Memory B cell (primary cell): Measurements from ENCODE around the gene CFAP90.

Source experiments
- ATAC-seq: fragments of 150-1000 bp; cut with Tn5 transposase; 2 replicates; pipeline ENCODE4 v1.10.0; 2021; ENCODE audit warnings: low read depth, mild to moderate bottlenecking, moderate library complexity
- DNase-seq, 2 donors: peaks; one replicate each; pipeline ENCODE4 v3.0.0; 2022; ENCODE audit warnings: low spot score in 2 of 2
- H3K27ac Mint-ChIP-seq: one replicate; pipeline ENCODE4 v1.8.0; 2022; ENCODE audit warnings: mild to moderate bottlenecking, moderate library complexity, mixed read lengths
- H3K27me3 Mint-ChIP-seq: one replicate; pipeline ENCODE4 v1.8.0; 2022; ENCODE audit warnings: mixed read lengths
- H3K36me3 Mint-ChIP-seq: one replicate; pipeline ENCODE4 v1.8.0; 2022; ENCODE audit warnings: mild to moderate bottlenecking, mixed read lengths
- H3K4me1 Mint-ChIP-seq: one replicate; pipeline ENCODE4 v1.8.0; 2022; ENCODE audit warnings: mixed read lengths
- H3K4me3 Mint-ChIP-seq: one replicate; pipeline ENCODE4 v1.8.0; 2022; ENCODE audit warnings: mild to moderate bottlenecking, moderate library complexity, mixed read lengths
- H3K9me3 Mint-ChIP-seq: one replicate; pipeline ENCODE4 v1.8.0; 2022; ENCODE audit warnings: mixed read lengths

Gene CFAP90

DNA sequence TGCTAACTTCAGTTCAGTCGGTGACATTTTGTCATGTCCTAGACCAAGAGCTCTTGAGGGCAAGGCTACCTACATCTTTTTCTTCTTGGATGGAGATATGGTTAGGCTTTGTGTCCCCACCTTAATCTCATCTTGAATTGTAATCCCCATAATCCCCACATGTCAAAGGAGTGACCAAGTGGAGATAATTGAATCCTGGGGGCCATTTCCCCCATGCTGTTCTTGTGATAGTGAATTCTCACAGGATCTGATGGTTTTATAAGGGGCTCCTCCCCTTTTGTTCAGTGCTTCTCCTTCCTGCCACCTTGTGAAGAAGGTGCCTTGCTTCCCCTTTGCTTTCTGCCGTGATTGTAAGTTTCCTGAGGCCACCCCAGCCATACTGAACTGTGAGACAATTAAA, 2.1 kb upstream of the CFAP90 start:
- Mint-ChIP-seq H3K4me1 (peaks cover 14% of the 10 kb centered on the region), H3K27me3 (peaks cover 5% of the 10 kb centered on the region), H3K4me3 (no peak overlapping the region), H3K9me3 (no peaks in the 10 kb centered on the region), H3K36me3 (no peaks in the 10 kb centered on the region), H3K27ac (no peak overlapping the region)
- ATAC-seq (no peak), DNase-seq (no peak)

DNA sequence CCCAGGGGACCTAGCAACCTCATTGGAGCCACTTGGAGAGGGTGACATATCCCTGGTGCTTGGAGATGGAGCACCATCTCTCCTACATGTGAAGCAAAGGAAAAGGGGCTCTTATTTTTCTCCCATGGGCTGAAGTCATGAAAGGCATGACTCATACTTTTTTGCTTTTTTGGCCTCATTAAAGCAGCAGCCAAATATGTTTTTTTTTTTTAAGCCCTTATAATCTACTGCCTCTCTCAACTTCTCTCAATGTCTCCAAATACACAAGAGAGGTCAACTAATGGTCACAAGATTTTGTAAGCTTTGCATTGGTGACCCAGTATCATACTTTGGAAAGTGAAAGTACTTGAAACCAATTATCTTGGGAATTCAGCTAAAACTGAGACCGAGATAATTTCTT, 1.6 kb upstream of the CFAP90 start:
- Mint-ChIP-seq H3K27me3 (peaks cover 5% of the 10 kb centered on the region), H3K27ac (no peak overlapping the region), H3K4me1 (peaks cover 14% of the 10 kb centered on the region), H3K36me3 (no peaks in the 10 kb centered on the region), H3K9me3 (no peaks in the 10 kb centered on the region), H3K4me3 (no peak overlapping the region)
- ATAC-seq (peak; percentile 20), DNase-seq (no peak)

DNA sequence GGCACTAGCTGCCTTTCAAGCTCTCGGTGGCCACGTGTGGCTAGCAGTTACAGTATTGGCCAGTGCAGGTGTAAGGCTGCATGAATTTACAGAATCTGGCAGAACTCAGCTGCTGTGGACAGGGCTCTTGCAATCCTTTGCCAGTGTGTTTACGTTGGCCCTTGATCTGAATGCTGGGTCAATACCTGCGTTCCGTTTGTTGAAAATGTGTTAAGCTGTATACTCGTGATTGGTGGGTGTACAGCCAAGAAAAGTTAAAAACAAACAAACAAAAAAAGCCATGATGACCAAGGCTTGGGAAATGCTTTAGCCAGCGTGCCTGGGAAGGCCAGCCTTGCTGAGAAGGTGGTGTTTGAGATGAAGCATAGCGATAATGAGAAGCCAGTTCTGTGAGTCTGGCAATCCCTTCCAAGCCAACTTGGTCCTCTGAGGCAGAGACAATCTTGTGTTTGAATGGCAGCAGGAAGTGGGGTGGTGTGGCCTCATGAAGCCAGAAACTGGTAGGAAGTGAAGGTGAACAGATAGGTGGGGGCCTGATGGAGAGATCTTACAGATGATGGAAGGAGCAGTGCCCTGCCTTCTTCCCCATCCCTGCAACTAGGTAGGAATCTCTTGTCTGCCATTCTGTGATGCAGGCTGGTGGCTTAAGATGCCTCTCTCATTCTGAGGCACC, 820 bp upstream of the CFAP90 start:
- no peak overlapping the region for H3K27ac Mint-ChIP-seq
- no peak for ATAC-seq
- no peaks in the 10 kb centered on the region for H3K36me3 Mint-ChIP-seq
- peaks cover 14% of the 10 kb centered on the region for H3K4me1 Mint-ChIP-seq
- H3K4me3 Mint-ChIP-seq, result peak overlapping the region; percentile 35
- no peaks in the 10 kb centered on the region for H3K9me3 Mint-ChIP-seq
- H3K27me3 Mint-ChIP-seq, result peaks cover 5% of the 10 kb centered on the region
- no peak for DNase-seq

DNA sequence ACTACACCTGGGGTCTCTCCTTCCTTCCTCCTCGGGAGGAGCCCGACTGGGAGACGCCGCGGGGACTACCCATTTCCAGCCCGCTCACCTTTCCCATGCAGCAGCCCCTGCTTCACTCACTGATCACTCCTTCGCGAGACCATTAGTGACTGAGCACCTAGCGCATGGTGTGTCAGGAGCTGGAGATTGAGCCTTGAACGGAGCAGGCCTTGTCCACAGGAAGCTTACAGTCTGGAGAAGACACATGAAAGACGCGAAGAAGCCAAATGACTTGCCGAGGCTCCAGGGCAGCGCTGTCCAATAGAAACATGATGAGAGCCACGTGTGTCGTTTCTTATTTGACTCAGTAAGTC, 283 bp upstream of the CFAP90 start:
- Mint-ChIP-seq H3K27me3 (peaks cover 5% of the 10 kb centered on the region), H3K27ac (no peak overlapping the region)
- no peak for ATAC-seq

DNA sequence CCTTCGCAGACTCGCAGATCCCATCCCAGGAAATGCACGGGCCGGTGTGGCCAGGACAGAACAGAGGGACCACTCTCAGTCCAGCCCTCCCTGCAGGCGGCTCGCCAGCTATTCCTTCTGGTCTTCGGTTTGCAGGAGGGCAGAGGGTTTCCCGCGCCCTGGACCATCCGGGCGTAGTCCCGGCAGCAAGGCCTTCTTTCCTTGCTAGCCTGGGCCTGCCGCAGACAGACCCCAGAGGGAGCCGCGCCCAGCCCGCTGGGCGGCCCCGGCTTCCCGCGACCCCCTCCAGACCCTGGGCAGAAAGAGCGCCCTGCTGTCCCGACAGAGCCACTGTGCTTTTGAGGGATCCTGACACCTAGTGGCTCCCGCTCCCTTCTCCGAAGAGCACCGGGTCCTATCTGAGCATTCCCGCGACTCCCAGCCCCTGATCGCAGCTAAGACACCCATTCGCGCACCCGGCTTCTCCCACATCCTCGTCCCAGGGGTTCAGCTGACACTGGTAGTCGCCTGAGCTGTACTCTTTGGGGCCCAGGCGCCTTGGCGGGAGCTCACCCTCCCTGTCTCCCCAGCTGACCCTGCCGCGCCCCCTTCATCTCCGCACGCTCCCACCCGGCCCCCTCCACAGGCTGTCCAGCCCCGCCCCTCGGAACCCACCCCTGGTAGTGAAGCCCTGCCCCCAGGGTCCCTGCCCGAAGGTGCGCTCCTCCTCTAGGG, 1.1 kb downstream of the CFAP90 start:
- peak overlapping the region; percentile 67 for H3K4me3 Mint-ChIP-seq
- no peak overlapping the region for H3K27ac Mint-ChIP-seq
- H3K27me3 Mint-ChIP-seq, result peaks cover 5% of the 10 kb centered on the region
- H3K9me3 Mint-ChIP-seq, result no peaks in the 10 kb centered on the region
- peaks cover 18% of the 10 kb centered on the region for H3K4me1 Mint-ChIP-seq
- DNase-seq (no peak), ATAC-seq (peak; percentile 26)
- H3K36me3 Mint-ChIP-seq, result no peaks in the 10 kb centered on the region

More for the DNA sequence above, 283 bp upstream of the CFAP90 start:
- H3K4me1 Mint-ChIP-seq, result peaks cover 14% of the 10 kb centered on the region
- no peaks in the 10 kb centered on the region for H3K9me3 Mint-ChIP-seq
- DNase-seq, result no peak
- H3K36me3 Mint-ChIP-seq, result no peaks in the 10 kb centered on the region
- H3K4me3 Mint-ChIP-seq, result peak overlapping the region; percentile 77

DNA sequence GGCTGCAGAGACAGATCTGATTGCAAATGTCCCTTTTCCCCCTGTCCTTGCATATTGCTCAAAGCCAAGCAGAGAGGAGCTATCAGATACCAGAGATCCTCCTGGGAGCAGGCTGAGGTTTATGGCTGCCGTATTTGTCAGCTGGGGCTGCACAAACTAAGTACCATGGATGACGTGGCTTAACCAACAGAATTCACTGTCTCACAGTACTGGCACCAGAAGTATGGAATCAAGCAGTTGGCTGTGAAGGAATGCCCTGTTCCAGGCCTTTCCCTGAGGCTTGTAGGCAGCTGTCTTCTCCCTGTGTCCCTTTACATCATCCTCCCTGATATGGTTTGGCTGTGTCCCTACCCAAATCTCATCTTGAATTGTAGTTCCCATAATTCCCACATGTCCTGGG, 2.6 kb downstream of the CFAP90 start:
- Mint-ChIP-seq H3K4me3 (no peak overlapping the region), H3K27me3 (peaks cover 6% of the 10 kb centered on the region), H3K9me3 (peaks cover 2% of the 10 kb centered on the region), H3K4me1 (peaks cover 19% of the 10 kb centered on the region), H3K36me3 (no peaks in the 10 kb centered on the region), H3K27ac (no peak overlapping the region)
- ATAC-seq (no peak), DNase-seq (no peak)

DNA sequence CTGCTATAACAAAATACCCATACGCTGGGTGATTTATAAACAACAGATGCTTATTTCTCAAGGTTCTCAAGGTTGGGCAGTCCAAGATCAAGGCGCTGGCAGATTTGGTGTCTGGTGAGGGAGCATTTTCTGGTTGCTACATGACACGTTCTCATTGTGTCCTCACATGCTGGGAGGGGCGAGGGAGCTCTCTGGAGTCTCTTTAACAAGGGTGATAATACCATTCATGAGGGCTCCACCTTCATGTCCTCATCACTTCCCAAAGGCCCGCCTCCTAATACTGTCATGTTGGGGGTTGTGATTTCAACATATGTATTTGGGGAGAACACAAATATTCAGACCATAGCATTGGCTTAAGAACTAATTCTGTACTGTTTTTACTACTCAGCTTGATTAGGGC, 4.6 kb downstream of the CFAP90 start:
- no peak for ATAC-seq
- no peak for DNase-seq
- H3K9me3 Mint-ChIP-seq, result peaks cover 2% of the 10 kb centered on the region
- no peak overlapping the region for H3K27ac Mint-ChIP-seq
- no peaks in the 10 kb centered on the region for H3K36me3 Mint-ChIP-seq
- H3K27me3 Mint-ChIP-seq, result peaks cover 9% of the 10 kb centered on the region
- peaks cover 10% of the 10 kb centered on the region for H3K4me1 Mint-ChIP-seq
- H3K4me3 Mint-ChIP-seq, result no peak overlapping the region

DNA sequence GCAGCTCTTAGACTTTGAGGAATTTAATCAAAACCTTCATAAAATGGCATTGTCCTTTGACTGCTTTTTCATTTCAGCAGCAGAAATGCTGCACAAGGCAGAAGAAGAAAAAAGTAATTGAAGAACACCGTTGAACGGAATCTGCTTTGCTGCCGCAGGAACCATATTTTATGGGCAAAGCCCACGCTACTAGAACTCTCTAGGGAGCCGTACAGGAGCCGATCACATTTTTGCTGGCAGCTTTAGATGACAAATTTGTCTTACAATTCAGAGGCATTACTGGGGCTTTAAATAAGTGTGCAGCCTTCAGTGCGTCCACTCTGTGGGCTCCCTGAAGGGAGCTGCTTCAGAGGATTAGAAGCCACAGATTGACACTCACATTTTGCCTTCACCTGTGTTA, 5.4 kb downstream of the CFAP90 start:
- Mint-ChIP-seq H3K4me1 (peaks cover 8% of the 10 kb centered on the region), H3K4me3 (no peak overlapping the region), H3K36me3 (peaks cover 2% of the 10 kb centered on the region), H3K9me3 (peaks cover 4% of the 10 kb centered on the region), H3K27me3 (peaks cover 8% of the 10 kb centered on the region), H3K27ac (no peak overlapping the region)
- ATAC-seq, result no peak
- no peak for DNase-seq

DNA sequence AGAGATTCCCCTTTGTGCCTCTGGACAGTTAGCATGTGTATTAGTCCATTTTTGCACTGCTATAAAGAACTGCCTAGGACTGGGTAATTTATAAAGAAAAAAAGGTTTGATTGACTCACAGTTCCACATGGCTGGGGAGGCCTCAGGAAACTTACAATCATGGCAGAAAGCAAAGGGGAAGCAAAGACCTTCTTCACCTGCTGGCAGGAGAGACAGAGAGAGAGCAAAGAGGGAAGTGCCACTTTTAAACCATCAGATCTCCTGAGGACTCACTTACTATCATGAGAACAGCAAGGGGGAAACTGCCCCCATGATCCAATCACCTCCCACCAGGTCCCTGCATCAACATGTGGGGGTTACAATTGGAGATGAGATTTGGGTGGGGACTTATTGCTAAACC, 6.0 kb downstream of the CFAP90 start:
- Mint-ChIP-seq H3K27ac (no peak overlapping the region), H3K9me3 (peaks cover 4% of the 10 kb centered on the region), H3K36me3 (peaks cover 2% of the 10 kb centered on the region), H3K27me3 (peaks cover 10% of the 10 kb centered on the region), H3K4me3 (no peak overlapping the region), H3K4me1 (peaks cover 6% of the 10 kb centered on the region)
- ATAC-seq (peak; percentile 45), DNase-seq (no peak)

DNA sequence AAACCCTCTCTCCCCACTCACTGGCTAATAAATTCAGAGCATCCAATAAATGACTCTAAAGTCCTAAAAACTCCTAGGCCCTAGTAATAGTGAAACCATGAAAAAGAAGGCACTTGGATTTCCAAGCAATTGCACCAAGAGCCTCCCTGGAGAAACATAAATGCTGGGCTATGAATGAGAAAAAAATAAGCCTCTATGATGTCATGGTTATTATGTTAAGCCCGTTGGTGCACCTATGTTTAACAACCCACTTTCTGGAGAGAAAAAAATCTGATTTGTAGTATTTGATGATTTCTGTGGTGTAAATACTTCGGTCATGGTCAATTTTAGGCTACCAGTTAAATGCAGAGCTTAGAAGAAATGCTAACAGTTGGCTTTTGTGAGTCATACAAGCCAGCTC, 8.4 kb downstream of the CFAP90 start:
- Mint-ChIP-seq H3K36me3 (peaks cover 2% of the 10 kb centered on the region), H3K4me1 (peaks cover 5% of the 10 kb centered on the region), H3K27ac (no peak overlapping the region), H3K9me3 (peaks cover 4% of the 10 kb centered on the region), H3K4me3 (no peak overlapping the region), H3K27me3 (peaks cover 12% of the 10 kb centered on the region)
- no peak for ATAC-seq
- DNase-seq, result no peak

DNA sequence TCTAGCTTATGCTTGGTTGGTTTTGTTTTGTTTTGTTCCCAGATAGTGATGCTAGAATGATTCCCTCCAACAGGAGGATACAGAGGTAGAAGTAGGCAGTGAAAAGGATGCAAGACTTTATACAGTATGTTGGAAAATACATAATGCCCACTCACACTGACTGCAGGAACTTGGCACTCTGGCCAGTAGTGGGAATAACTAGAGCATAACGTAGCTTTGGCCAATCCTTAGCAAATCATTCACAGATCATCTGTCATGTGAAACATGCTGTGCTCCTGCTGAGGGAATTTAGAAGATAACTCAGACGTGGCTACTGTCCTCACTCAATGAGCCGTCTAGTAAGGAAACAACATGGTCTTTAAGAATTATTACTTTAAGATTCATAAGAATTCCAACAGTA, 13.5 kb downstream of the CFAP90 start:
- Mint-ChIP-seq H3K27ac (no peak overlapping the region), H3K36me3 (peaks cover 2% of the 10 kb centered on the region), H3K4me3 (no peak overlapping the region), H3K4me1 (no peaks in the 10 kb centered on the region), H3K9me3 (peaks cover 1% of the 10 kb centered on the region), H3K27me3 (peaks cover 11% of the 10 kb centered on the region)
- ATAC-seq (no peak), DNase-seq (no peak)

DNA sequence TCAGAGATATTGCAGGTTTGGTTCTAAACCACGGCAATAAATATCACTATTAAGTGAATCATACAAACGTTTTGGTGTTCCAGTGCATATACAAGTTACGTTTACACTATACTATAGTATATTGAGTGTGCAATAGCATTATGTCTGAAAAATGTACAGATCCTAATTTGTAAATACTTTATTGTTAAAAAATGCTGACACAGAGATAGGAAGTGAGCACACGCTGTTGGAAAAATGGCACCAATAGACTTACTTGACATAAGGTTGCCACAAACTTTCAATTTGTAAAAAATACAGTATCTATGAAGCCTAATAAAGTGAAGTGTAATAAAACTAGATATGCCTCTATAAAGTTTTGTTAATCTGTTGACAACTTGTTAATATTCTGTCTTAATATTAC, 16.0 kb downstream of the CFAP90 start:
- H3K4me1 Mint-ChIP-seq, result no peaks in the 10 kb centered on the region
- no peaks in the 10 kb centered on the region for H3K9me3 Mint-ChIP-seq
- no peak overlapping the region for H3K4me3 Mint-ChIP-seq
- ATAC-seq (no peak), DNase-seq (no peak)
- peaks cover 2% of the 10 kb centered on the region for H3K36me3 Mint-ChIP-seq
- no peak overlapping the region for H3K27ac Mint-ChIP-seq
- H3K27me3 Mint-ChIP-seq, result peaks cover 6% of the 10 kb centered on the region

DNA sequence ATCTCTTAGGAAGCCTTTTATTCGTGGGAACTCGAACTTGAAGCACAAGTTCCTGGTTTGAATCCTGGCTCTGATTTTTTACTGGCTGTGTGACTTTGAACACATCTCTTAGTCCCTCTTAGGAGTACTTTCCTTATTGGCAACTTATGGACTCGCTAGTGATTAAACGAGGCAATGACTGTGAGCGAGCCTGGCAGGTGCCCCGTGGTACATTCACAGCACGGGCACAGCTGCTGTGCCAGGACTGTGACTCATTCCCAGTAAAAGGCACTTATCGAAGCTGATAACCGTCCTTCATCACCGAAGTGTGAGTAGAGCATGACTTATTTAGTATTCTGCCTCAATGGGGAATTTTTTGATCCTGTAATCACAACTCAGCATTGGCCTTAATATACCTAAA, 22.7 kb downstream of the CFAP90 start:
- Mint-ChIP-seq H3K4me3 (no peak overlapping the region), H3K27ac (no peak overlapping the region), H3K4me1 (no peaks in the 10 kb centered on the region), H3K36me3 (peaks cover 2% of the 10 kb centered on the region), H3K27me3 (peaks cover 4% of the 10 kb centered on the region), H3K9me3 (no peaks in the 10 kb centered on the region)
- no peak for ATAC-seq
- DNase-seq, result no peak

DNA sequence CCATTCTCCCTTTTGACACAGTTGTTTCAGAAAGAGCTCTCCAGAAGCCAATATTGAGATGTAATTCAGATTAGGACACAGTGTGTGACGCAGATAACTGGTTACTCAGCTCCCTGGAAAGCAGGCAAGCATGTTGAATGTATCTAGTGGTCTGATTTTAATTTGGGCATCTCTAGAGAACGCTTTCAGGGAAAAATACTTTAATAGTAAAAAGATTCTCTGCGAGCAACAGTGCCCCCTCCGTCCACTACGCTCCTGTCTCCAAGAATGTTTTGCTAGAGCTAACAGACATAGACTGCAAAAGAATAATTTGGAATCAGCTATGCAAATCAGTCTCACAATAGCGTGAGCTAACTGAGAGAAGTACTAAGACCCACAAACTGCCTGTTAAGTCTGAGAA, 23.3 kb downstream of the CFAP90 start:
- Mint-ChIP-seq H3K27me3 (peaks cover 4% of the 10 kb centered on the region), H3K4me3 (no peak overlapping the region), H3K27ac (no peak overlapping the region), H3K9me3 (no peaks in the 10 kb centered on the region), H3K36me3 (peaks cover 2% of the 10 kb centered on the region), H3K4me1 (no peaks in the 10 kb centered on the region)
- DNase-seq (no peak), ATAC-seq (no peak)

DNA sequence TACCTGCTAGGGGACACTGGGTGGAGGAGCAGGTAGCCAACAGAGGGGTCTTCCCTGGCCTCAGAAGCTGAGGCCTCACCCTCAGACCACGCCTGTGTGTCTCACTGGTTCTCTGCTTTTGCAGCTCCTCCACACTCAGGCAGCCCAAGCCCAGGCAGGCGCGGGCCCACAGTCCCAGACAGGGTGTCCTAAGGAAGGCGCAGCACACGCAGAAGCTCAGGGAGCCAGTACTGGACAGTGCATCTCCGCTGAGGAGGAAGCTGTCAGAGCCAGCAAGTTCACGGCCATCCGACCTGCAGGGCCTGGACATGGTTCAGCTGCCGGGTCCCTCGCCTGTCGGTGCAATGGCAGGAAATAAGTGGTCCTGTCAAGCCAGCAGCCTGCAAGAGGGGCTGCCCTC, 25.3 kb downstream of the CFAP90 start:
- ATAC-seq (no peak), DNase-seq (no peak)
- Mint-ChIP-seq H3K9me3 (no peaks in the 10 kb centered on the region), H3K27ac (no peak overlapping the region), H3K36me3 (no peaks in the 10 kb centered on the region), H3K4me3 (no peak overlapping the region), H3K4me1 (no peaks in the 10 kb centered on the region), H3K27me3 (peaks cover 8% of the 10 kb centered on the region)
